Loucy (cell line): ENCODE measurements around the gene TPRG1L.

Experiments used
- H2AFZ ChIP-seq: fragments of 200-600 bp; sonication (generic); 2 replicates; pipeline ENCODE4 v1.6.0; 2016; ENCODE audit warnings: antibody characterized with exemption, mild to moderate bottlenecking, low read length, moderate library complexity
- H3F3A ChIP-seq: fragments of 200-600 bp; 2 replicates; pipeline ENCODE4 v1.6.0; 2016; ENCODE audit warnings: antibody characterized with exemption, low read depth, mild to moderate bottlenecking
- H3K27me3 ChIP-seq: fragments of 200-600 bp; sonication (generic); 2 replicates; pipeline ENCODE4 v1.6.1; 2014; ENCODE audit warnings: low read length, mild to moderate bottlenecking; ENCODE audit not compliant: insufficient read depth, poor library complexity, severe bottlenecking
- H3K36me3 ChIP-seq: fragments of 200-600 bp; sonication (generic); 2 replicates; pipeline ENCODE4 v1.6.1; 2016; ENCODE audit warnings: low read length; ENCODE audit not compliant: insufficient read depth
- H3K4me1 ChIP-seq: fragments of 200-600 bp; sonication (generic); 2 replicates; pipeline ENCODE4 v1.5.1; 2014; ENCODE audit warnings: low read length, mild to moderate bottlenecking; ENCODE audit not compliant: insufficient read depth, poor library complexity, severe bottlenecking
- H3K4me2 ChIP-seq: fragments of 200-600 bp; sonication (generic); 2 replicates; pipeline ENCODE4 v1.6.0; 2014; ENCODE audit warnings: antibody characterized with exemption, low read length, low read depth, mild to moderate bottlenecking; ENCODE audit not compliant: poor library complexity, severe bottlenecking
- H3K4me3 ChIP-seq: fragments of 200-600 bp; sonication (generic); 2 replicates; pipeline ENCODE4 v1.5.1; 2014; ENCODE audit warnings: low read length, mild to moderate bottlenecking, mixed read lengths; ENCODE audit not compliant: poor library complexity, severe bottlenecking
- H3K79me2 ChIP-seq: fragments of 200-600 bp; sonication (generic); 2 replicates; pipeline ENCODE4 v1.6.1; 2014; ENCODE audit warnings: low read length; ENCODE audit not compliant: insufficient read depth
- H3K9ac ChIP-seq: fragments of 200-600 bp; sonication (generic); 2 replicates; pipeline ENCODE4 v1.6.0; 2014; ENCODE audit warnings: mild to moderate bottlenecking, low read depth, low read length, moderate library complexity; ENCODE audit not compliant: poor library complexity, severe bottlenecking
- H3K9me2 ChIP-seq: fragments of 200-600 bp; sonication (generic); replicated peaks from 2 replicates; pipeline ENCODE4 v1.6.1; 2016; ENCODE audit warnings: low read depth, low read length, mixed read lengths
- H3K9me3 ChIP-seq: fragments of 200-600 bp; sonication (generic); 2 replicates; pipeline ENCODE4 v1.6.1; 2014; ENCODE audit warnings: mild to moderate bottlenecking, antibody characterized with exemption, low read length, low read depth; ENCODE audit not compliant: insufficient read depth
- H4K20me1 ChIP-seq: fragments of 200-600 bp; sonication (generic); 2 replicates; pipeline ENCODE4 v1.6.0; 2014; ENCODE audit warnings: antibody characterized with exemption, low read length, mild to moderate bottlenecking; ENCODE audit not compliant: insufficient read depth, poor library complexity, severe bottlenecking
- CTCF ChIP-seq: fragments of 200-600 bp; sonication (generic); conservative IDR thresholded peaks from 2 replicates; pipeline ENCODE4 v1.5.1; 2014; ENCODE audit warnings: mild to moderate bottlenecking, antibody characterized with exemption, low read length
- EZH2phosphoT487 ChIP-seq: fragments of 200-600 bp; IDR thresholded peaks from 2 replicates; pipeline ENCODE4 v1.6.1; 2018; ENCODE audit warnings: antibody characterized with exemption, mild to moderate bottlenecking, moderate library complexity, borderline replicate concordance

TPRG1L gene

GRCh38 chr1:3657578-3658230, 32.9 kb downstream of the TPRG1L start:
- H3K27me3 ChIP-seq = no peaks in the 10 kb centered on the region
- no peaks in the 10 kb centered on the region for H3K4me1 ChIP-seq
- no peak for TF ChIP-seq CTCF
- no peak for TF ChIP-seq EZH2phosphoT487
- no peaks in the 10 kb centered on the region for H3K9me3 ChIP-seq
- H2AFZ ChIP-seq = no peak overlapping the region
- no peaks in the 10 kb centered on the region for H3K36me3 ChIP-seq
- no peaks in the 10 kb centered on the region for H4K20me1 ChIP-seq
- no peaks in the 10 kb centered on the region for H3K9me2 ChIP-seq
- H3K4me2 ChIP-seq = no peak overlapping the region
- H3F3A ChIP-seq = no peaks in the 10 kb centered on the region
- no peaks in the 10 kb centered on the region for H3K79me2 ChIP-seq
- H3K9ac ChIP-seq = no peak overlapping the region
- no peak overlapping the region for H3K4me3 ChIP-seq

- Histone ChIP-seq H3K4me2 (no peak overlapping the region), H3K9ac (no peak overlapping the region), H3K4me1 (no peaks in the 10 kb centered on the region), H3K9me3 (no peaks in the 10 kb centered on the region), H3K79me2 (no peaks in the 10 kb centered on the region), H3F3A (no peaks in the 10 kb centered on the region), H4K20me1 (no peaks in the 10 kb centered on the region), H3K36me3 (no peaks in the 10 kb centered on the region), H3K4me3 (no peak overlapping the region), H3K27me3 (no peaks in the 10 kb centered on the region), H2AFZ (no peak overlapping the region), H3K9me2 (no peaks in the 10 kb centered on the region)
- TF ChIP-seq CTCF (no peak), EZH2phosphoT487 (no peak)
These were observed 33.4 kb downstream of the TPRG1L start for GRCh38 chr1:3658231-3658615.

- Histone ChIP-seq H3K36me3 (no peaks in the 10 kb centered on the region), H3K4me2 (no peak overlapping the region), H4K20me1 (no peaks in the 10 kb centered on the region), H3K9me2 (no peaks in the 10 kb centered on the region), H3K9me3 (no peaks in the 10 kb centered on the region), H2AFZ (no peak overlapping the region), H3K27me3 (no peaks in the 10 kb centered on the region), H3K4me1 (peaks cover 4% of the 10 kb centered on the region), H3K4me3 (no peak overlapping the region), H3K79me2 (no peaks in the 10 kb centered on the region), H3F3A (no peaks in the 10 kb centered on the region), H3K9ac (no peak overlapping the region)
- TF ChIP-seq CTCF = no peak
These were observed 34.3 kb downstream of the TPRG1L start for GRCh38 chr1:3659093-3659492.
